HUES6 (cell line): Measurements from ENCODE around the gene IL17C.

Experiments
- H3K27ac ChIP-seq: 2 replicates; pipeline ENCODE4 v1.7.0; 2013; ENCODE audit warnings: low read depth, mild to moderate bottlenecking, low read length, inconsistent platforms
- H3K27me3 ChIP-seq: 2 replicates; pipeline ENCODE4 v1.6.1; 2013; ENCODE audit warnings: low read length; ENCODE audit not compliant: control insufficient read depth, insufficient read depth
- H3K36me3 ChIP-seq: 2 replicates; pipeline ENCODE4 v1.6.1; 2013; ENCODE audit warnings: low read length; ENCODE audit not compliant: control insufficient read depth, insufficient read depth
- H3K4me1 ChIP-seq: 2 replicates; pipeline ENCODE4 v1.6.1; 2013; ENCODE audit warnings: low read length; ENCODE audit not compliant: control insufficient read depth, insufficient read depth
- H3K4me3 ChIP-seq: 2 replicates; pipeline ENCODE4 v1.5.1; 2013; ENCODE audit warnings: low read depth, low read length
- H3K9ac ChIP-seq: one replicate; pipeline ENCODE4 v1.6.1; 2013; ENCODE audit warnings: mild to moderate bottlenecking, low read length
- H3K9me3 ChIP-seq: 2 replicates; pipeline ENCODE4 v1.6.1; 2013; ENCODE audit warnings: low read depth, low read length; ENCODE audit not compliant: control insufficient read depth, insufficient read depth

IL17C gene, protein sequence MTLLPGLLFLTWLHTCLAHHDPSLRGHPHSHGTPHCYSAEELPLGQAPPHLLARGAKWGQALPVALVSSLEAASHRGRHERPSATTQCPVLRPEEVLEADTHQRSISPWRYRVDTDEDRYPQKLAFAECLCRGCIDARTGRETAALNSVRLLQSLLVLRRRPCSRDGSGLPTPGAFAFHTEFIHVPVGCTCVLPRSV

DNA sequence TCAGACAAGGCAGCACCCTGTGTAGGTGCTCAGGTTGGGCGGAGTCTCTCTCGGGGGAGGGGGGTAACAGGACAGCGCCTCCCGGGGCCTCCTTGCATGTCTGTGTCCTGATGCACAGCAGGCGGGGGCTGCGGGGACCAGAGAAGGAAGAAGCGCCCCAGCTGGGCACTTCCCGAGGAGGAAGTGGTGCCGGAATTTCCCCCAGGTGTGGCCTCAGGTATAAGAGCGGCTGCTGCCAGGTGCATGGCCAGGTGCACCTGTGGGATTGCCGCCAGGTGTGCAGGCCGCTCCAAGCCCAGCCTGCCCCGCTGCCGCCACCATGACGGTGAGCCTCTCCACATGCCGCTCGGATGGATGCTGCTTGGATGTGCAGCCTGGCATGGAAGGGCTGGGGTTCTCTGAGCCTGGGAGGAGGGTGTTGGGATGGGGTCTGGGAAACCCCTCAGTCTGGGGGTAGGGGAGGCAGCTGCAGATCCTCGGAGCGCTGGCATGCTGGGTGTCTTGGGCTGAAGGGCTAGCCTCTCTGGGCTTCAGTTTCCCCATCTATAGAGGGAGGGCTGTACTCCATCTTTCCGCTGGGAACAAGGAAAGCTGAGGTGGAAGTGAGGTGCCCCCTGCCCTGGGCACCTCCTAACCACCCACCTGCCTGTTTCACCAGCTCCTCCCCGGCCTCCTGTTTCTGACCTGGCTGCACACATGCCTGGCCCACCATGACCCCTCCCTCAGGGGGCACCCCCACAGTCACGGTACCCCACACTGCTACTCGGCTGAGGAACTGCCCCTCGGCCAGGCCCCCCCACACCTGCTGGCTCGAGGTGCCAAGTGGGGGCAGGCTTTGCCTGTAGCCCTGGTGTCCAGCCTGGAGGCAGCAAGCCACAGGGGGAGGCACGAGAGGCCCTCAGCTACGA lies at the start of gene IL17C:
TSS of gene IL17C (plus strand) at position 250 of the 908 bp plus-strand sequence. CDS start at position 320, 70 bp downstream.
- Histone ChIP-seq H3K4me3 (no peak within 1 kb of the TSS), H3K4me1 (peaks cover 21% of the 10 kb centered on the region), H3K27ac (no peak within 1 kb of the TSS), H3K36me3 (no peaks in the 10 kb centered on the region), H3K27me3 (peaks cover 29% of the 10 kb centered on the region; the same call in 1 of the 2 replicates), H3K9me3 (no peaks in the 10 kb centered on the region), H3K9ac (no peak within 1 kb of the TSS)

DNA sequence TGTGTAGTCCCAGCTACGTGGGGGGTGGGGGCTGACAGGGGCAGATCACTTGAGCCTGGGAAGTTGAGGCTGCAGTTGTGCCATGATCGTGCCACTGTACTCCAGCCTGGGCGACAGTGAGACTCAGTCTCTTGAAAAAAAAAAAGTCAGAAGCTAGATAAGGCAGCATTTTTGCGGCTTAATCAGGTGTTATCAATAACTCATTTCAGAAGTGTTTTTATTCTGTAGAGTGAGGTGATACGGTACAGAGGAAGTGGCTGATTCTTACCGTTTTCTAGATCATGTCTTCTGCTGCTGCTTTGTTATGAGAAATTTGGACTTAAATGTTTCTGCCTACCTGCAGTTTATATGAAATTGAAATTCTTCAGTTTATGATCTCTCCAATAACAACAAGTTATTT lies 49.6 kb upstream of the IL17C start:
- H3K27ac ChIP-seq, result no peak overlapping the region
- H3K36me3 ChIP-seq, result peaks cover 74% of the 10 kb centered on the region
- H3K9me3 ChIP-seq, result no peaks in the 10 kb centered on the region
- no peak overlapping the region for H3K9ac ChIP-seq
- H3K4me3 ChIP-seq, result no peak overlapping the region
- no peaks in the 10 kb centered on the region for H3K27me3 ChIP-seq
- no peaks in the 10 kb centered on the region for H3K4me1 ChIP-seq

DNA sequence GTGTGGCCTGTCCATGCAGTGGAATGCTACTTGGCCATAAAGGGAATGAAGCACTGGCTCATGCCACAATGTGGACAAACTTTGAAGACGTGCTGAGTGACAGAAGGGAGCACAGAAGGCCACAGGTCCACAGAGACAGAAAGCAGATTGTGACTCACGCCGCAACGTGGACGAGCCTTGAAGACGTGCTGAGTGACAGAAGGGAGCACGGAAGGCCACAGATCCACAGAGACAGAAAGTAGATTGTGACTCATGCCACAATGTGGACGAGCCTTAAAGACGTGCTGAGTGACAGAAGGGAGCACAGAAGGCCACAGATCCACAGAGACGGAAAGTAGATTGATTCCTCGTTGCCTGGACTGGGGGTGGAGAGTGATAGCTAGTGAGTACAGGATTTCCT lies 48.9 kb upstream of the IL17C start:
- H3K9ac ChIP-seq, result no peak overlapping the region
- no peaks in the 10 kb centered on the region for H3K9me3 ChIP-seq
- no peaks in the 10 kb centered on the region for H3K27me3 ChIP-seq
- no peaks in the 10 kb centered on the region for H3K4me1 ChIP-seq
- peaks cover 77% of the 10 kb centered on the region for H3K36me3 ChIP-seq
- H3K4me3 ChIP-seq, result no peak overlapping the region
- H3K27ac ChIP-seq, result no peak overlapping the region

DNA sequence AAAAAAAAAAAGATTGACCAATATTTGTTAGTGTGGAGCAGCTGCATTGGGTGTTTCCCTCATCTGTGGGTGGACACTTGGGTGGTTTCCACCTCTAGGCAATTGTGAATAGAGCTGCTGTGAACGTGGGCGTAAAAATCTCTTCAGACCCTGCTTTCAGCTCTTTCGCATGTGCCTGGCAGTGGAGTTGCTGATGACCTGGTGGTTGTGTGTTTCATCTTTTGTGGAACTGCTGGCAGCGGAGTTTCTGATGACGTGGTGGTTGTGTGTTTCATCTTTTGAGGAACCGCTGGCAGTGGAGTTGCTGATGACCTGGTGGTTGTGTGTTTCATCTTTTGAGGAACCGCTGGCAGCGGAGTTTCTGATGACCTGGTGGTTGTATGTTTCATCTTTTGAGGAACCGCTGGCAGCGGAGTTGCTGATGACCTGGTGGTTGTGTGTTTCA lies 46.8 kb upstream of the IL17C start:
- Histone ChIP-seq H3K9ac (no peak overlapping the region), H3K27me3 (no peaks in the 10 kb centered on the region), H3K27ac (no peak overlapping the region), H3K4me1 (no peaks in the 10 kb centered on the region), H3K36me3 (peaks cover 68% of the 10 kb centered on the region), H3K4me3 (no peak overlapping the region), H3K9me3 (no peaks in the 10 kb centered on the region)

DNA sequence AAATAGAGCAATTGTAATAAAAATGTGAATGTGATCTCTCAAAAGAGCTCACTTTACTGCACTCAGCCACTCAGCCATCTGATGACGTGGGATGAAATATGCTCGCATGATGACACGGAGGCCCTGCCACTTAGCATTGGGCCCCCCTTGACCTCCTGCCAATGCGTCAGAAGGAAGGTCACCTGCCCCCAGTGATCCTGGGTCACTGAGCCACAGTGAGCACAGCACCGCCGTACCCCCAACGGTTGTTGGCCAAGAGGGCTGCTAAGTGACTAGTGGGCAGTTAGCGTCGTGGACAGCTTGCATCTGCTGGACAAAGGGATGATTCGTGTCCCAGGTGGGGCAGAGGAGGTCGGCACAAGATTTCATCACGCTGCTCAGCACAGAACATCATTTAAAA lies 45.3 kb upstream of the IL17C start:
- H3K36me3 ChIP-seq, result peaks cover 55% of the 10 kb centered on the region
- no peak overlapping the region for H3K4me3 ChIP-seq
- no peaks in the 10 kb centered on the region for H3K4me1 ChIP-seq
- H3K27me3 ChIP-seq, result no peaks in the 10 kb centered on the region
- no peaks in the 10 kb centered on the region for H3K9me3 ChIP-seq
- H3K27ac ChIP-seq, result no peak overlapping the region
- no peak overlapping the region for H3K9ac ChIP-seq

DNA sequence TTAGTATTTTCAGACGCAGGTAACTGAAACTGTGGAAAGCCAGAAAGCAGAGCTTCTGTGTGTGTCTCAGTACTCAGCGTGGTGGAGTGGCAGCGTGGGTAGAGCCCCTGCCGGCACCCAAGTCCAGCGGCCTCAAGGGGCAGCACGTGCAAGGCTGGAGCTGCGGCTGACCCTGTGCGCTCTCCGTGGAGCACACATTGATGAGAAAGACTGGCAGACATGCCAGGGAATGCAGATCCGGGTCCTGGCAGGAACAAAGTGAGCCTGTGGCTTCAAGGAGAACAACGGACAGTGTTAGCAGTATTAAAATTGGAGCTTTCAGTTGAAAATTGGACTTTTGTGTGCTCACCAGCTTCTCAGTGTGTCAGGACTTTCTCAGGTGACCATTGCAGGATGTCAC lies 44.9 kb upstream of the IL17C start:
- no peak overlapping the region for H3K4me3 ChIP-seq
- H3K27me3 ChIP-seq, result no peaks in the 10 kb centered on the region
- peaks cover 55% of the 10 kb centered on the region for H3K36me3 ChIP-seq
- H3K9ac ChIP-seq, result no peak overlapping the region
- H3K4me1 ChIP-seq, result no peaks in the 10 kb centered on the region
- no peak overlapping the region for H3K27ac ChIP-seq
- H3K9me3 ChIP-seq, result no peaks in the 10 kb centered on the region

DNA sequence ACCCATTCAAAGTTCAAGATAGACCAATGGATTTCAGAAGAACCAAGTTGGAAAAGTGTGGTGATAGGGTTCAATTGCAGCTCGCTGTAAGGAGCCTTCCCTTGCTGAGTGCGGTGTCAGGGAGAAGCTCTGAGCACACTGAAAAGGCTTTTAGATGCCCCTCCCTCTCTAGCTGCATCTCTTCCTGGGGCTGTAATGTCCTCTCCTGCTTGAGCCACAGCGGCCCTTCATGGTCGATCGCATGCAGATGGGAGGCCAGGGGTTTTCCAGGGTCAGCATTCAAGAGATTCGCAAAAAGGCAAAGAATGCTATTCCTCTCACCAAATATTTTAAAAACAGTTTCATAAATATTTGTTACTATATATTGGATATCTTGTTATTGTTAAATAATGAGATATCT lies 44.5 kb upstream of the IL17C start:
- H3K9ac ChIP-seq, result no peak overlapping the region
- H3K27me3 ChIP-seq, result no peaks in the 10 kb centered on the region
- peaks cover 54% of the 10 kb centered on the region for H3K36me3 ChIP-seq
- no peak overlapping the region for H3K4me3 ChIP-seq
- no peak overlapping the region for H3K27ac ChIP-seq
- H3K4me1 ChIP-seq, result no peaks in the 10 kb centered on the region
- no peaks in the 10 kb centered on the region for H3K9me3 ChIP-seq

DNA sequence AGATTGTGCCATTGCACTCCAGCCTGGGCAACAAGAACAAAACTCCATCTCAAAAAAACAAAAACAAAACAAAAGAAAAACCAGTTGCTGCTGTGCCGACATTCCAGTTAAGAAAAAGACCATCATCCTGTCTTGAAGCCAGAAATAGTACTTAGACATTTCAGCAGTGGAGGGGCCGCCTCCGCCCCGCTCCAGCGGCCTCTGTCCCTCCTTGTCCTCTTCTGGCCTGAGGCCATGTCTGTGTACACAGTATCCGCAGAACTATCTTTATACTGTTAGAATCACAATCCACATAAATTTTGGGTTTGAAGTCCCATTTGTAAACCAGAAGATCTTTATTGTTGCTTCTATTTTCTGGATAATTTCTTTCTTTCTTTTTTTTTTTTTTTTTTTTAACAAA lies 43.3 kb upstream of the IL17C start:
- no peak overlapping the region for H3K9ac ChIP-seq
- H3K27ac ChIP-seq, result no peak overlapping the region
- H3K36me3 ChIP-seq, result peaks cover 54% of the 10 kb centered on the region
- H3K9me3 ChIP-seq, result no peaks in the 10 kb centered on the region
- H3K4me3 ChIP-seq, result no peak overlapping the region
- H3K27me3 ChIP-seq, result no peaks in the 10 kb centered on the region
- H3K4me1 ChIP-seq, result no peaks in the 10 kb centered on the region

DNA sequence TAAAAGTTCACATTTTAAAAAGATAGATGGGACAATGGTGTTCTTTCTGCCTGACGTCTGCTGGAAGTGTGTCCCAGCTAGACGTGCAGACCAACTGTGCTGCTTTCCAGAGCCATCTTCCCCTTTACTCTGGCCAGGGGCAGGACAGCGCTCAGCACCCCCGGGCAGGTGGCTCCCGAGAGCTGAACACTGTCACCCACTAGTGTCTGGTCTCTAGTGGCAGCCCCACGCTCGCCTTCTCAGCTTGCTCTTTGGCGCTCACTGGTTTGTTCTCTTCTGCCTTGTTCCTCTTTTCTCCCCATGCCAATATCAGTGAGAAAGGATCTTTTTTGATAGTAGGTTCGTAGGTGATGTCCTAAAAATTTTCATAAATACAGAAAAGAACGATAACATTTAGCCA lies 42.5 kb upstream of the IL17C start:
- no peak overlapping the region for H3K27ac ChIP-seq
- H3K9ac ChIP-seq, result no peak overlapping the region
- H3K27me3 ChIP-seq, result no peaks in the 10 kb centered on the region
- H3K4me3 ChIP-seq, result no peak overlapping the region
- peaks cover 57% of the 10 kb centered on the region for H3K36me3 ChIP-seq
- no peaks in the 10 kb centered on the region for H3K4me1 ChIP-seq
- no peaks in the 10 kb centered on the region for H3K9me3 ChIP-seq

DNA sequence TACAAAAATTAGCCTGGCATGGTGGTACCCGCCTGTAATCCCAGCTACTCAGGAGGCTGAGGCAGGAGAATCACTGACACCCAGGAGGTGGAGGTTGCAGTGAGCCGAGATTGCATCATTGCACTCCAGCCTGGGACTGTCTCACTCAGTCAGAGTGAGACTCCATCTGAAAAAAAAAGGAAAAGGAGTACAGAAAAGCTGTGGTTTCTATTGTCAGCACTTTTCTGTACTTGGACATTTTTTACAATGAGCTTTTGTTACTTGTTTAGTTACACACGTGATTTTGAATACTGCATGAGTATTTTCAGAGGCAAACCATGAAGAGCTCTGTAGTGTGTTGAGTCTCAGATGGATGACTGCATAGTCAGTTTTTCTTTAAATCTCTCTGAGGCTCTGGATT lies 41.9 kb upstream of the IL17C start:
- no peaks in the 10 kb centered on the region for H3K4me1 ChIP-seq
- H3K27me3 ChIP-seq, result no peaks in the 10 kb centered on the region
- no peak overlapping the region for H3K4me3 ChIP-seq
- peaks cover 61% of the 10 kb centered on the region for H3K36me3 ChIP-seq
- no peaks in the 10 kb centered on the region for H3K9me3 ChIP-seq
- no peak overlapping the region for H3K27ac ChIP-seq
- no peak overlapping the region for H3K9ac ChIP-seq

DNA sequence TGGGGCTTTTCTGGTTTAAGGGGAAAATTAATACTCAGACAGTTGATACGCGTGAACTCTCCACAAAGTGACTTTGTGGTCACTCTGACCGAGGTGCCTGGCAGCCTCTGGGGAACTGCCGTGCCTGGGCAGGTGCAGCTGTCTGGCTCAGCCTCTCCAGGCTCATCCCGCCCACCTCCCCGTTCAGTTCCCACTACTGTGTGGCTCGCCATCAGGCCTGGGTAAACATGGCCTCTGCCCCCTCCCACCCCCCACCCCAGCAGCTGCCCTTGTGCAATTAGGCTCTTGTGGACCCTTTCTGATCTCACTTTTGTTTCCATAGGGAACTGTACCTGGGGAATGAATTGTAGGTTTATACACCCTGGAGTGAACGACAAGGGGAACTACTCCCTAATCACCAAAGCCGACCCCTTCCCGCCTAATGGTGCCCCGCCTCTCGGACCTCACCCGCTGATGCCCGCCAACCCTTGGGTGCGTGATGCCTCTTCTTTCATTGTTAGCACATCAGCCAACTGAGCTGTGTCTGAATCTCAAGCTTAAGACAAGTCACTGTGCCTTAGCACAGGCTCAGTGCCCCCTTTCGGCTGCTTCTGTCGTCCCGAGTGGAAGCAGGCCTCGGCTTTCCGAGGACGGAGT lies 40.4 kb upstream of the IL17C start:
- peaks cover 64% of the 10 kb centered on the region for H3K36me3 ChIP-seq
- H3K9me3 ChIP-seq, result no peaks in the 10 kb centered on the region
- no peaks in the 10 kb centered on the region for H3K27me3 ChIP-seq
- H3K4me3 ChIP-seq, result no peak overlapping the region
- no peak overlapping the region for H3K9ac ChIP-seq
- H3K27ac ChIP-seq, result no peak overlapping the region
- H3K4me1 ChIP-seq, result no peaks in the 10 kb centered on the region
